Measurements from ENCODE around the gene FBXL7. TPM values are rescaled to one million over a fixed set of nuclear protein-coding genes. Genes with fewer than 3 reads are reported as not detected.

Gene FBXL7
- total RNA-seq, 4 donors from 2014 or later, result 14.2 to 32.1 (median 24.9) TPM

GRCh38 chr5:15898641-15899040 lies 398.7 kb downstream of the FBXL7 start:
- no peak for ATAC-seq
- Histone ChIP-seq H3K4me3 (no peak overlapping the region), H3K9me3 (no peaks in the 10 kb centered on the region), H3K36me3 (no peaks in the 10 kb centered on the region), H3K27me3 (no peaks in the 10 kb centered on the region), H3K27ac (no peak overlapping the region), H3K4me1 (peaks cover 0 to 25% (median 0%) of the 10 kb centered on the region in 3 donors)
- TF ChIP-seq POLR2A (IDR thresholded peaks at IDR 0.05) (no peak), POLR2AphosphoS5 (IDR thresholded peaks at IDR 0.05) (no peak), EP300 (IDR thresholded peaks at IDR 0.05) (no peak), CTCF (IDR thresholded peaks at IDR 0.05) (no peak)
- 80 to 84% methylated on average over 6 of the region's 6 CpGs for WGBS, 2 donors (ENCODE audit: low coverage in 1 of 2)

- Histone ChIP-seq H3K4me3 (no peak overlapping the region), H3K27me3 (no peaks in the 10 kb centered on the region), H3K36me3 (no peaks in the 10 kb centered on the region), H3K4me1 (peaks cover 0 to 32% (median 0%) of the 10 kb centered on the region in 3 donors), H3K27ac (no peak overlapping the region), H3K9me3 (no peaks in the 10 kb centered on the region)
- WGBS, 2 donors (ENCODE audit: low coverage in 1 of 2), result 100% methylated on average over 1 of the region's 1 CpG
- ATAC-seq, result no peak
- TF ChIP-seq POLR2AphosphoS5 (IDR thresholded peaks at IDR 0.05) (no peak), EP300 (IDR thresholded peaks at IDR 0.05) (no peak), CTCF (IDR thresholded peaks at IDR 0.05) (no peak), POLR2A (IDR thresholded peaks at IDR 0.05) (no peak)
Measured at GRCh38 chr5:15899481-15899880, 399.5 kb downstream of the FBXL7 start.

- no peak for ATAC-seq
- H3K4me1 ChIP-seq, result peaks cover 0 to 44% (median 0%) of the 10 kb centered on the region in 3 donors
Measured at GRCh38 chr5:15901151-15901550, 401.2 kb downstream of the FBXL7 start.

GRCh38 chr5:15902066-15902465 lies 402.1 kb downstream of the FBXL7 start:
- Histone ChIP-seq H3K27ac (no peak overlapping the region), H3K36me3 (no peaks in the 10 kb centered on the region), H3K27me3 (no peaks in the 10 kb centered on the region), H3K4me1 (peaks cover 0 to 44% (median 0%) of the 10 kb centered on the region in 3 donors), H3K4me3 (no peak overlapping the region), H3K9me3 (no peaks in the 10 kb centered on the region)
- TF ChIP-seq POLR2AphosphoS5 (IDR thresholded peaks at IDR 0.05) (no peak), CTCF (IDR thresholded peaks at IDR 0.05) (no peak), EP300 (IDR thresholded peaks at IDR 0.05) (no peak), POLR2A (IDR thresholded peaks at IDR 0.05) (no peak)
- no peak for ATAC-seq
- WGBS, 2 donors (ENCODE audit: low coverage in 1 of 2), result 60 to 68% methylated on average over 2 to 6 of the region's 6 CpGs

More at GRCh38 chr5:15901151-15901550, 401.2 kb downstream of the FBXL7 start:
- Histone ChIP-seq H3K4me3 (no peak overlapping the region), H3K27ac (no peak overlapping the region), H3K36me3 (no peaks in the 10 kb centered on the region), H3K27me3 (no peaks in the 10 kb centered on the region), H3K9me3 (no peaks in the 10 kb centered on the region)
- 58% methylated on average over 2 of the region's 2 CpGs; no CpG with 5 or more reads in 1 of the 2 donors for WGBS, 2 donors (ENCODE audit: low coverage in 1 of 2)
- TF ChIP-seq CTCF (IDR thresholded peaks at IDR 0.05) (no peak), POLR2AphosphoS5 (IDR thresholded peaks at IDR 0.05) (no peak), EP300 (IDR thresholded peaks at IDR 0.05) (no peak), POLR2A (IDR thresholded peaks at IDR 0.05) (no peak)
